Calu3 (cell line): Measurements from ENCODE around the gene CALCOCO1. TPM values are rescaled to one million over a fixed set of nuclear protein-coding genes. Genes with fewer than 3 reads are reported as not detected.

Source experiments
- BruUV-seq: library from RNA; stranded (reverse); fragments of 400-500 nt; replicated peaks from 2 replicates; lab custom pipeline; 2021; lab: Mats Ljungman, UMichigan
- CTCF ChIA-PET: fragments of 300-600 bp; sonication (Branson Sonifier 250); formaldehyde crosslinking; loops from one replicate; lab custom pipeline; 2022; ENCODE audit warnings: antibody characterized with exemption; lab: Charles Lee
- DNase-seq: peaks from one replicate; pipeline ENCODE4 v3.0.0; 2022
- H3K27ac Mint-ChIP-seq: one replicate; pipeline ENCODE4 v1.8.0; 2022; ENCODE audit warnings: mixed read lengths; ENCODE audit not compliant: unreplicated experiment
- H3K27me3 Mint-ChIP-seq: one replicate; pipeline ENCODE4 v1.8.0; 2022; ENCODE audit warnings: mixed read lengths; ENCODE audit not compliant: unreplicated experiment
- H3K36me3 Mint-ChIP-seq: one replicate; pipeline ENCODE4 v1.8.0; 2022; ENCODE audit warnings: mild to moderate bottlenecking, moderate library complexity, mixed read lengths; ENCODE audit not compliant: insufficient read depth, unreplicated experiment
- H3K4me1 Mint-ChIP-seq: one replicate; pipeline ENCODE4 v1.8.0; 2022; ENCODE audit warnings: mild to moderate bottlenecking, low read depth, mixed read lengths; ENCODE audit not compliant: unreplicated experiment
- H3K4me3 Mint-ChIP-seq: one replicate; pipeline ENCODE4 v1.8.0; 2022; ENCODE audit warnings: mild to moderate bottlenecking, low read depth, moderate library complexity, mixed read lengths; ENCODE audit not compliant: unreplicated experiment
- H3K9me3 Mint-ChIP-seq: one replicate; pipeline ENCODE4 v1.8.0; 2022; ENCODE audit warnings: low read depth, mixed read lengths; ENCODE audit not compliant: unreplicated experiment
- CTCF ChIP-seq: fragments of 200-600 bp; IDR thresholded peaks from one replicate; pipeline ENCODE4 v1.8.0; 2022; ENCODE audit warnings: antibody characterized with exemption; ENCODE audit not compliant: unreplicated experiment
- intact Hi-C: fragments of 100-400 bp; cut with micrococcal nuclease; formaldehyde crosslinking; loops from one replicate; pipeline ENCODE4 v1.10.0; 2022; ENCODE audit not compliant: unreplicated experiment
- total RNA-seq: library from RNA; stranded (reverse); gene quantifications from 2 replicates; pipeline ENCODE4 v1.2.3, GENCODE V29; 2022

CALCOCO1 gene
- total RNA-seq, 1 experiment from 2014 or later: 42.1 TPM

GRCh38 chr12:53664936-53665335 lies 62.3 kb downstream of the CALCOCO1 start:
- Mint-ChIP-seq H3K9me3 (no peaks in the 10 kb centered on the region), H3K36me3 (peaks cover 37% of the 10 kb centered on the region), H3K4me3 (no peak overlapping the region), H3K4me1 (peaks cover 4% of the 10 kb centered on the region), H3K27ac (no peak overlapping the region), H3K27me3 (no peaks in the 10 kb centered on the region)
- CTCF ChIA-PET: no interaction called here
- TF ChIP-seq CTCF: no peak
- BruUV-seq: no TSS peak
- no peak for DNase-seq
- intact Hi-C loops: no loop called here

- no peak for TF ChIP-seq CTCF
- BruUV-seq: no TSS peak
- no peak for DNase-seq
- Mint-ChIP-seq H3K4me1 (peaks cover 11% of the 10 kb centered on the region), H3K9me3 (no peaks in the 10 kb centered on the region), H3K27me3 (no peaks in the 10 kb centered on the region), H3K4me3 (no peak overlapping the region), H3K27ac (peak overlapping the region; percentile 21), H3K36me3 (peaks cover 35% of the 10 kb centered on the region)
- CTCF ChIA-PET: no interaction called here
- intact Hi-C loops: no loop called here
Observed at GRCh38 chr12:53664191-53664590, 63.1 kb downstream of the CALCOCO1 start.

- H3K27ac Mint-ChIP-seq: peak overlapping the region; percentile 75
- peaks cover 21% of the 10 kb centered on the region for H3K4me1 Mint-ChIP-seq
- no peak overlapping the region for H3K4me3 Mint-ChIP-seq
- intact Hi-C loops: no loop called here
- peaks cover 10% of the 10 kb centered on the region for H3K36me3 Mint-ChIP-seq
- TF ChIP-seq CTCF: no peak
- H3K27me3 Mint-ChIP-seq: no peaks in the 10 kb centered on the region
- DNase-seq: no peak
- H3K9me3 Mint-ChIP-seq: no peaks in the 10 kb centered on the region
- CTCF ChIA-PET: interaction anchor here (0.6 kb wide), 1 partner anchor 357 kb away, joined by 3 read pairs; no protein-coding TSS in a partner anchor
- BruUV-seq: no TSS peak
Observed at GRCh38 chr12:53660041-53660440, 67.2 kb downstream of the CALCOCO1 start.

- DNase-seq: no peak
- CTCF ChIA-PET: interaction anchor here (0.6 to 1.5 kb wide), 2 partner anchors 121 to 357 kb away, joined by 3 read pairs; no protein-coding TSS in a partner anchor
- peak overlapping the region; percentile 32 for H3K4me3 Mint-ChIP-seq
- H3K4me1 Mint-ChIP-seq: peaks cover 21% of the 10 kb centered on the region
- H3K36me3 Mint-ChIP-seq: peaks cover 5% of the 10 kb centered on the region
- H3K9me3 Mint-ChIP-seq: no peaks in the 10 kb centered on the region
- intact Hi-C loops: no loop called here
- TF ChIP-seq CTCF: no peak
- no TSS peak for BruUV-seq
- H3K27ac Mint-ChIP-seq: peak overlapping the region; percentile 75
- no peaks in the 10 kb centered on the region for H3K27me3 Mint-ChIP-seq
Observed at GRCh38 chr12:53659571-53659981, 67.7 kb downstream of the CALCOCO1 start.
